IgD-negative memory B cell (primary cell): ENCODE results near the gene GNL2. TPM values are rescaled to one million over a fixed set of nuclear protein-coding genes. Genes with fewer than 3 reads are reported as not detected.
"Not testable (repeated sequence)": the region's sequence is repeated elsewhere in the genome, so short reads cannot be mapped to it uniquely, and the experiment has no call there.

Source experiments
- H3K27ac Mint-ChIP-seq, 3 donors: one replicate each; pipeline ENCODE4 v1.8.0; 2020 to 2022; ENCODE audit warnings: mild to moderate bottlenecking in 3 of 3, mixed read lengths in 3 of 3, moderate library complexity in 1 of 3
- H3K27me3 Mint-ChIP-seq: one replicate; pipeline ENCODE4 v1.8.0; 2021; ENCODE audit warnings: mixed read lengths
- H3K36me3 Mint-ChIP-seq: one replicate; pipeline ENCODE4 v1.8.0; 2020; ENCODE audit warnings: mild to moderate bottlenecking, mixed read lengths
- H3K4me1 Mint-ChIP-seq, 3 donors: one replicate each; pipeline ENCODE4 v1.8.0; 2020 to 2022; ENCODE audit warnings: mixed read lengths in 3 of 3, mild to moderate bottlenecking in 1 of 3
- H3K4me3 Mint-ChIP-seq, 4 donors: one replicate each; pipeline ENCODE4 v1.8.0; 2020 to 2022; ENCODE audit warnings: mild to moderate bottlenecking in 4 of 4, mixed read lengths in 4 of 4, moderate library complexity in 3 of 4
- H3K9me3 Mint-ChIP-seq, 3 donors: one replicate each; pipeline ENCODE4 v1.8.0; 2020 to 2021; ENCODE audit warnings: mixed read lengths in 3 of 3, mild to moderate bottlenecking in 1 of 3
- polyA plus RNA-seq: library from polyadenylated mRNA; unstranded; fragments of 300-500 nt; fragmentation: Illumina TruSeq; gene quantifications from one replicate; pipeline ENCODE4 v1.2.3, GENCODE V29; 2021

Gene GNL2
- polyA plus RNA-seq, 1 donor from 2014 or later = 64.4 TPM

- peak overlapping the region in 2 of 3 donors; percentile 19 to 20 for H3K27ac Mint-ChIP-seq
- H3K27me3 Mint-ChIP-seq = no peaks in the 10 kb centered on the region
- H3K4me1 Mint-ChIP-seq = peaks cover 14 to 22% (median 22%) of the 10 kb centered on the region in 3 donors
- H3K9me3 Mint-ChIP-seq = no peaks in the 10 kb centered on the region
- peak overlapping the region in 3 of 4 donors; percentile 18 to 67 (median 52) for H3K4me3 Mint-ChIP-seq
- peaks cover 2% of the 10 kb centered on the region for H3K36me3 Mint-ChIP-seq
Observed at GRCh38 chr1:37593726-37594125, 2.0 kb downstream of the GNL2 start.

DNA sequence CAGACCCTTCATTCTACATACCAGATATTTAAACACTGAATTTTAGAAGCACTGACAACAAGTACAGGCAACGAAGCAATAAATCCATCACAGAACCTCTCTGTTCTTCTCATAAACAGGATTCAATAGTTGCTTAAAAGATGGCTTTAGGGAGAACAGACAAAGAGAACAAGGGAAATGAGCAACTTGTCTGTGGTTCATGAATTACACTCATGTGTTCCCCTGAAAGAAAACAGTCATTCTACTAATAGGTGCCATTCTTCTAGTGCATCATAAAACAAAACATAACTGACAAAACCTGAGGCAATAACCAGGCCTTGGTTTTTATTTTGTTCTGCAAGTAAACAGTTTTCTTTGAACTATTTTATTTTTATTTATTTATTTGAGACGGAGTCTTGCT, 6.8 kb downstream of the GNL2 start:
- no peak overlapping the region for H3K27ac Mint-ChIP-seq
- H3K9me3 Mint-ChIP-seq = no peaks in the 10 kb centered on the region
- no peaks in the 10 kb centered on the region for H3K27me3 Mint-ChIP-seq
- H3K36me3 Mint-ChIP-seq = no peaks in the 10 kb centered on the region
- peaks cover 2 to 4% (median 2%) of the 10 kb centered on the region in 3 donors for H3K4me1 Mint-ChIP-seq
- H3K4me3 Mint-ChIP-seq = no peak overlapping the region

DNA sequence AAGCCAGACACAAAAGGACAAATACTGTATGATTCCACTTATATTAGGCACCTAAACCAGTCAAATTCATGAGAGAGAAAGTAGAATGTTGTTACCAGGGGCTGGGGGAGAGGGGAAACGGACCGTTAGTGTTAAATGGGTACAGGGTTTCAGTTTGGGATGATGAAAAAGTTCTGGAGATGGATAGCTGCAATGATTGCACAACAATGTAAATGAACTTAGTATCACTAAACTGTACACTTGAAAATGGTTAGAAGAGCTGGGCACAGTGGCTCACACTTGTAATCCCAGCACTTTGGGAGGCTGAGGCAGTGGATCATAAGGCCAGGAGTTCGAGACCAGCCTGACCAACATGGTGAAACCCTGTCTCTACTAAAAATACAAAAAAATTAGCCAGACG, 11.2 kb downstream of the GNL2 start:
- not testable (repeated sequence) for H3K4me3 Mint-ChIP-seq, H3K36me3 Mint-ChIP-seq, H3K27me3 Mint-ChIP-seq, H3K9me3 Mint-ChIP-seq, H3K4me1 Mint-ChIP-seq, H3K27ac Mint-ChIP-seq

DNA sequence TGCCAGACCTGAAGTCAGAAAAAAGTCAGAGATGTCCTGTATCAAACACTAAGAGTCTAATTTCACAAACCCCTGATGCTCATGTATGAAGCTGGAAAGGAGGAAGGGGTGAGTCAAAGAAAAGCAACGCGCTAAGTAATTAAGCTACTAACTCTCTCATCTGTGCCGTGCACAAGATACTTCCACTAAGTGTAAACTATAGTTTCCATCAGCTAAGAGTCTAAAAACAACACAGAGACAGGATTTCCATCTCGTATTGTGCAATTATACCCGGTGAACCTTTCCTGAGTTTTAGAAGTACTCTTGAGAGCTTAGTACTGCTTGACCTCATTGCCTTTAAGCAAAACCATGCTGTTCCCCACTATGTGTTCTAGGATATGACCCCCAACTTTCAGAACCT, 20.0 kb downstream of the GNL2 start:
- Mint-ChIP-seq H3K27me3 (no peaks in the 10 kb centered on the region), H3K4me1 (no peaks in the 10 kb centered on the region), H3K27ac (no peak overlapping the region), H3K36me3 (peaks cover 10% of the 10 kb centered on the region), H3K9me3 (no peaks in the 10 kb centered on the region), H3K4me3 (no peak overlapping the region)

DNA sequence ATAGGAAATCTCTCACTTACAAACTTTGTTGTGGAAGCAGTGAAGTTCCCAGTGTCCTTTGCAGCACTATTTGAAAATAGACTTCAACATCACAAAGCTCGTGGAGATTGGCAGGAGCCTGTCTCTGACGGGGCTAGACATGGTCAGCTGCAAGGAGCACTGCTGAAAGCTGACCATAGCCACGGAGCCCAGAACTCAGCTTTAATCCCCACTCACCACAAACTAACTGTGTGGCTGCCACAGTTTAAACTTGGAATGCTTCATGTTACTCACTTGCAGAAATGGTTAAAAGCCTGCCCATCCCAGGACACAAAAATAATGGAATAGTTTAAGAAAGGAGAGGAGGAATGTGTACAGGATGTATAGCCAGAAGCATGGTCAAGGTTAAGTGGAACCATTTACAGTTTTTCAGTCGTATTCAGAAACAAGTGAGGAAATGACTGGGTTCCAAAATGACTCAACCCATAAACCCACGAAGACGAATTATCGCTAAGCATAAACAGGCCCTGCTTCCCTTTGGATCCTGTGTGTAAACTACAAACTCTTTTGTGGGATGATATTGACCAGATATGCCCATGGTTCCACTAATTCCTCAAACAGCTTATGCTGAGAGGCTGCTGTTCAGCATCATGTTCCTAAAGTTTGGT, 20.8 kb downstream of the GNL2 start:
- Mint-ChIP-seq H3K27ac (peak overlapping the region in 1 of 3 donors; percentile 80), H3K4me3 (no peak overlapping the region), H3K36me3 (peaks cover 11% of the 10 kb centered on the region), H3K4me1 (no peaks in the 10 kb centered on the region), H3K27me3 (no peaks in the 10 kb centered on the region), H3K9me3 (no peaks in the 10 kb centered on the region)

DNA sequence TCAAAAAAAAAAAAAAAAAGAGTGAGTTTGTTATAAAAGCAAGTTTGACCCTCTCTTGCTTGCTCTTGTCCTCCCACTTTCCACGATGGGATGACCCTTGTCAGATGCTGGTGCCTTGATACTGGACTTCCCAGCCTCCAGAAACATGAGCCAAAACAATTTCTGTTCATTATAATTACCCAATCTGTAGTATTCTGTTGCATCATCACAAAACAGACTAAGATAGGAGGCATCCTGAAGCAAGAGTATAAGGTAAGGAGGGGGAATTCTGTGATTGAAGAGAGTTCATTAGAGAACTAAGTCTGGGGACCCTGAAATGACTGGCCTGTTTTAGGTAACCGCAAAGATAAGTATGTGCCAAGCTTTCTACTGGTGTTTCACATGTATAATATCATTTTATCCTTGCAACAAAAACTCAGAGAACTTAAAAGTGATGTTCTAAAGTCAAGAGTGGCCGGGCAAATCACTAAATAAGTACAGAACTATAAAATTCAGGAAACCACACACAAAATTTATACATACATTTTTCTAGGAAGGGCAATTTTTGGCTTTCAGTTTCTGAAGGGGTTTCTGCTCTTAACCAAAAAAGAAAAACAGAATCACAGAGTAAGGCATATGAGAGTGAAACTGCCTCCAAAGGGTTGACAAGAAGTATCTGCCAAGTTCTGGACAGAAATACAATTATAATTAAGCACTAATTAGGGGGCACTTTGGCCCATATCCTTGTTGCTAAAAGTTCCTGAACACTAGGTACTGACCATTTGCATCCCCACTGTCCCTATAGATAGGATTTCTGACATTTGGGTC, 25.0 kb downstream of the GNL2 start:
- H3K27ac Mint-ChIP-seq = peak overlapping the region in 1 of 3 donors; percentile 64
- peaks cover 10% of the 10 kb centered on the region for H3K36me3 Mint-ChIP-seq
- H3K4me3 Mint-ChIP-seq = peak overlapping the region in 2 of 4 donors; percentile 4 to 8
- no peaks in the 10 kb centered on the region for H3K4me1 Mint-ChIP-seq
- no peaks in the 10 kb centered on the region for H3K27me3 Mint-ChIP-seq
- no peaks in the 10 kb centered on the region for H3K9me3 Mint-ChIP-seq

DNA sequence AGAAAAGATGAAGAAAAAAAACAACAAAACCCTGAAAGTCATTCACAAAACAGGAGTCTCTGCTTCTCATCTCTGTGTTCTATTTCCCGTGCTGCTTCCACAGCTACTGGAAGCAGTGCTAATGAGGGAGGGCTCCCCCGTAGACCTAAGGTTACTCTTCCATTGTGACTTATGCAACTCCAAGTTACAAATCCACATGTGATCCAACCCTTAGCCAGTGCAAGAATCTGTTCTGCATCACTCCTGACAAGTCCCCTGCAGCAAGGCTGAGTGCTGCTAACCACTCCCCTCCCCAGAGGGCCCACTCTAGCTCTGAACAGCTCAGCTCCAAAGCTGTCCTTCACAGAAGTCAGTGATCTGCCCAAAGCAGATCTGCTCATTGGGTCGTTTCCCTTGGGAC, 28.7 kb downstream of the GNL2 start:
- Mint-ChIP-seq H3K27me3 (no peaks in the 10 kb centered on the region), H3K27ac (no peak overlapping the region), H3K4me3 (no peak overlapping the region), H3K4me1 (no peaks in the 10 kb centered on the region), H3K36me3 (peaks cover 5% of the 10 kb centered on the region), H3K9me3 (no peaks in the 10 kb centered on the region)

- no peak overlapping the region for H3K4me3 Mint-ChIP-seq
- no peaks in the 10 kb centered on the region for H3K9me3 Mint-ChIP-seq
- H3K27ac Mint-ChIP-seq = no peak overlapping the region
- peaks cover 4% of the 10 kb centered on the region for H3K36me3 Mint-ChIP-seq
- H3K27me3 Mint-ChIP-seq = no peaks in the 10 kb centered on the region
- H3K4me1 Mint-ChIP-seq = no peaks in the 10 kb centered on the region
Observed at GRCh38 chr1:37564892-37565291, 30.8 kb downstream of the GNL2 start.

DNA sequence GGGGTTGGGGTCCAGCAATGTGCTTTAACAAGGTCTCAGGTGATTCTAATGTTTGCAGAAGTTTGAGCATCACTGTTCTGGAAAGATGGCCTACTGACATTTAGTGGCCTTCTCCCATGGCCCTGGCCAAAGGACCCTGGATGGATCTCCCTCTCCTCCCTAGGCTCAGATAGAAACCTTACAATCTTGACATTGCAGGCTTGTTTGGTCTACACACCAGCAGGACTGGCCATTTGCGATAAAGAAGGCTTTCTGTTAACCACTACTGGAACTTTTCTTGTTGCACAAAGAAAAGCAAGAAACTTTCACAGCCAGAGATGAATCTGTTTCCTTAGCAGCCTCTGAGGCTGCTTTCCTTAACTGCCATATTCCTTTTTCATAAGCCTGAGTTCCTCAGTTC, 32.8 kb downstream of the GNL2 start:
- H3K9me3 Mint-ChIP-seq = no peaks in the 10 kb centered on the region
- H3K36me3 Mint-ChIP-seq = peaks cover 2% of the 10 kb centered on the region
- no peaks in the 10 kb centered on the region for H3K4me1 Mint-ChIP-seq
- H3K27ac Mint-ChIP-seq = no peak overlapping the region
- no peaks in the 10 kb centered on the region for H3K27me3 Mint-ChIP-seq
- no peak overlapping the region for H3K4me3 Mint-ChIP-seq

- Mint-ChIP-seq H3K4me3 (no peak overlapping the region), H3K9me3 (no peaks in the 10 kb centered on the region), H3K36me3 (peaks cover 2% of the 10 kb centered on the region), H3K27me3 (peaks cover 2% of the 10 kb centered on the region), H3K4me1 (no peaks in the 10 kb centered on the region), H3K27ac (no peak overlapping the region)
Observed at GRCh38 chr1:37561133-37562132, 34.3 kb downstream of the GNL2 start.

- no peak overlapping the region for H3K27ac Mint-ChIP-seq
- H3K4me1 Mint-ChIP-seq = no peaks in the 10 kb centered on the region
- H3K4me3 Mint-ChIP-seq = no peak overlapping the region
Observed at GRCh38 chr1:37560401-37561132, 35.2 kb downstream of the GNL2 start.

GRCh38 chr1:37559957-37560379, 35.8 kb downstream of the GNL2 start:
- H3K4me1 Mint-ChIP-seq, H3K27me3 Mint-ChIP-seq, H3K9me3 Mint-ChIP-seq: not testable (repeated sequence)

More at GRCh38 chr1:37560401-37561132, 35.2 kb downstream of the GNL2 start:
- Mint-ChIP-seq H3K9me3 (no peaks in the 10 kb centered on the region), H3K27me3 (peaks cover 2% of the 10 kb centered on the region), H3K36me3 (peaks cover 2% of the 10 kb centered on the region)

GRCh38 chr1:37559080-37559479, 36.7 kb downstream of the GNL2 start:
- Mint-ChIP-seq H3K27ac (no peak overlapping the region), H3K9me3 (no peaks in the 10 kb centered on the region), H3K27me3 (peaks cover 2% of the 10 kb centered on the region), H3K4me1 (peaks cover 2 to 3% (median 2%) of the 10 kb centered on the region in 3 donors), H3K36me3 (peaks cover 4% of the 10 kb centered on the region), H3K4me3 (no peak overlapping the region)

More at GRCh38 chr1:37559957-37560379, 35.8 kb downstream of the GNL2 start:
- not testable (repeated sequence) for H3K4me3 Mint-ChIP-seq, H3K36me3 Mint-ChIP-seq, H3K27ac Mint-ChIP-seq

- H3K4me1 Mint-ChIP-seq = peaks cover 4 to 7% (median 5%) of the 10 kb centered on the region in 3 donors
- peaks cover 2% of the 10 kb centered on the region for H3K27me3 Mint-ChIP-seq
- H3K27ac Mint-ChIP-seq = no peak overlapping the region
- peak overlapping the region in 1 of 4 donors; percentile 24 for H3K4me3 Mint-ChIP-seq
- H3K36me3 Mint-ChIP-seq = peaks cover 5% of the 10 kb centered on the region
- no peaks in the 10 kb centered on the region for H3K9me3 Mint-ChIP-seq
Observed at GRCh38 chr1:37558411-37558810, 37.3 kb downstream of the GNL2 start.
